Stimulated activated CD4-positive, alpha-beta T cell treated with anti-CD3 and anti-CD28 coated beads, Interleukin-1b, Interleukin-23, amount 100 ng/mL, for 48 hours (primary cell): ENCODE results near the gene FOXO1.

ENCODE experiments used
- DNase-seq: peaks from one replicate; pipeline ENCODE4 v3.0.0-alpha.2; 2020

Gene FOXO1

DNA sequence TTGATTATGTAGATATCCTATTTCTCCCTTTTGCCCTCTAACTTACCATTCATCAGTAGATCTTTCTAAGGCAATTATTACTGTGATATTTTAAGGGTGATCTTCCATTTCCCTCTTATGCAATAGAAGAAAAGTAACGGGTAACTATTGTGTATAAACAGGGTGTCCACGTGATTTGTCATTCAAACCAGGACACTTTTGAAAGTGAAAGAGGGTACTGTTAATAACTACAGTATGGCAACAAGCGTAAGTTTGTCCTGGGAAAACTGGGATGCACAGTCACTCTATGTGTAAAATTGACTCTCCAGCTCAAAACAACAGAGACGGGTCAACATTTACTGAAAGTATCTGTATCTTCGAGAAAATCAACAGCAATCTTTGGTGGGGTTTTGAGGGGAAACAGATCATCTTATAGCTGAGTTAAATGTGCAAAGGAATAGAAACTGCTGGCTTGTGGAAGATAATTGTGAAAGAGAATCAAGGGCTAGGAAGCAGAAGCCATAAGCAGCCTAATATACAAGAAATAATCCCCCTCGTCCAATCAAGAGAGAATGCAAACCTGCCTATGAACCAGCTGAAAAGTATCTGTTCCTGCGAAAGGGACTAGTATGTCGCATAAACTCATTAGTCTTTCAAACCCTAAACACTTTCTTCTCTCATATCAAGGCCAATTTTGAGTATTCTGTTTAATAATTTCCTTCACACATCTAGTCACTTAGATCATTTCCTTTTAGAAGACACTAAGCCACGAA lies 126.7 kb downstream of the FOXO1 start:
- DNase-seq, result no peak

DNA sequence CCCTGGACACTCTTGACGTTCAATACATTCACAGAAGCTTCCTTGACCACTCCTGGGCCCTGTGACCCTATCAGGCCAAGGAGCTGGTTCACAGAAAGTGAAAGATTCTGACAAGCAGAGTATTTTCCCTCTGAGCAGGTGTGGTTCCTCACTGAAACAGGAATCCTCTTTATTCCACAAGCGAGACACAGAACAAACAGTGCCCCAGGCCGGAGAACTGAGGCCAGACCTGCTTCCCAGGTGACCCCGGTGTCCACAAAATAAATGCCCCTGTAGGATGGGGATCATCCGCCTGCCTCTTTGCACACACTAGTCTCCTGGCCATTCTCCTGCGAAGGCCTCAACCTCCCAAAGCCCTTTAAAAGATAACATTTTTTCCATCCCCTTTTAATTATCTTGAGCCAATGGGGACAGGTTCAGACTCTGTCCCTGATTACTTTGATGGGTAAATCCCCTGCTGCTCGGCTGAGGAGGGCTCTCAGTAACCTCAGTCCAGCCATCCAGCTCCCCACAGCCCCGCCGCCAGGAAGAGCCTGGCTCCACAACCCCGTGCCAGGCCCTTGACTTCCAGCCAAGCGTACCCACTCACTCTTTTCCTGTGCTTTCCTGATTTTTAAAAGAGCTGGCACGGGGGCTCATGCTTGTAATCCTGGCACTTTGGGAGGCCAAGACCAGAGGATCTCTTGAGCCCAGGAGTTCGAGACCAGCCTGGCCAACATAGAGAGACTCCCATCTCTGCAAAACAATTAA lies 129.1 kb downstream of the FOXO1 start:
- DNase-seq, result no peak

DNA sequence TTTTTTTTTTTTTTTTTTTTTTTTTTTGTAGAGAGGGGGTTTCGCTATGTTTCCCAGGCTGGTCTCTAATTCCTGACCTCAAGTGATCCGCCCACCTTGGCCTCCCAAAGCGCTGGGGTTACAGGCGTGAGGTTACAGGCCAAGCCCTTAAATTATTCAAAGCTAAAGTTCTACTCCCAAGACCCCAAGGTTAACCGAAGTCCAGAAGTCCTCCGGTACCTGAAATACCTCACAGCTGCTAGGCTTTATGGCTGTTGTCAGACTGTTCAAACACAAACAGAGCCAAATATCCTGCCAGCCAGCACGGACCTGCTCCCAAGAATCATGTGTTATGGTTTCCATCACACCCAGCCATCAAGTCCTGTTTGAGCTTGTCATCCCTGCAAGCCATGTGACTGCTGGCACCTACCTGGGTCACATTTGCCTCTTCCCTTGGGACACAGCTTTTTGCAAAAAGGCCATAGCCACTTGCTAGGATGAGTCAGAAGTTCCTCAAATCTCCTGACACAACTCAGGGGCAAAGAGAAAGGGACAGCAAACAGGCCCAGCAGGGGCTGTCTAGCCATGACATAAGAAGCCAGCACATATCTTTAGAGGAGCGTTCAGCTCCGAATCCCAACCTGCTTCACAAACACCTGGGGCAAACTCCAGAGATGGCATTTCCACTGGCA lies 129.9 kb downstream of the FOXO1 start:
- no peak for DNase-seq

DNA sequence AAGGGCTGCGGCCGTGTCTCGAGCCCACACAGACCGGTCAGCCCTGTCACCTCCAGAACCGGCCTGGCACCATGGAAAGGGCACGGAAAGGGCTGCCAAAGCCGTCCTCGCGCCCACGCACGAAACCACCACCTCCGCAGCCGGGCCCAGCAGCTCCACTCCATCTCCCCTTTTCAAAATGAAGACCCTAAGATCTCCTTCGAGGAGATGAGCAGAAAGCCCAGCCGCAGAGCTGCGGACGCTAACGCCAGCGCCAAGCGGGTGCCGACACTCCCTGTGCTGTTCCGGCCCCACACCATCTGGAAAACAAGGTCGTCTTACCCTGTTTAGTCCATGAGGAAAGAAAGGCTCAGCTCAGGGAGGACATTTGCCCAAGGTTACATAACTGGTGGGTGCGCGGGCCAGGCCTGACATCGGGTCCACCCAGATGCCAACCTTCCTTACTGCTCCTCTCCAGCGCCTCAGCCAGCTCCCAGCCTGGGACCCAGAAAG lies 131.1 kb downstream of the FOXO1 start:
- no peak for DNase-seq

DNA sequence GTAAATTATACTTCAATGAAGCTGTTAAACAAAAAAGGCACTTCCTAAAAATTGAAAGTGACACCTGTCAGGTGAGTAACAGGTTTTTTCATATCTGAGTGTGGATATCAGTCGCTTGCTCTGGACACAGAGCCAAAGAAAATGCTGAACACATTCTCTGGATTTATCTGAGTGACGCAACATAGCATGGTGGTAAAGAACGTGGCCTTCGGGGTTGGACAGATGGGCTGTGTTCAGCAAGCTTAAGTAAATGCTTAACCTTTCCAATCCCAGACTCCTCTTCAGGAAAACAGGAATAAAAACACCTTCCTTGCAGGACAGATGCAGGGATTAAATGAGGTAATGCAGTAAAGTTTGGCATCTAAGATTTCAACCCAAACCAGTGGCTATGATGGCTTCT lies 132.0 kb downstream of the FOXO1 start:
- no peak for DNase-seq

DNA sequence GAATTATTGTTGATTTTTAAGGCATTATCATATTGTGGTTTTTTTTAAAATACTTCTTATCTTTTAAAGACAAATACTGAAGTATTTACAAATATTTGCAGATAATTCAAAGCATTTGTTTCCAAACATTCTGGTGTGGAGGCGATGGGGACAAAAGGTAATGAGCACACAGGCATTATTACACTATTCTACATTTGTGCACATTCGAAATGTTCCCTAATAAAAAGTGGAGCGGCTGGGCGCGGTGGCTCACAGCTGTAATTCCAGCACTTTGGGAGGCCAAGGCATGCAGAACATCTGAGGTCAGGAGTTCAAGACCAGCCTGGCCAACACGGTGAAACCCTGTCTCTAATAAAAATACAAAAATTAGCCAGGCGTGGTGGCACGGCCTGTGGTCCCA lies 133.4 kb downstream of the FOXO1 start:
- no peak for DNase-seq

DNA sequence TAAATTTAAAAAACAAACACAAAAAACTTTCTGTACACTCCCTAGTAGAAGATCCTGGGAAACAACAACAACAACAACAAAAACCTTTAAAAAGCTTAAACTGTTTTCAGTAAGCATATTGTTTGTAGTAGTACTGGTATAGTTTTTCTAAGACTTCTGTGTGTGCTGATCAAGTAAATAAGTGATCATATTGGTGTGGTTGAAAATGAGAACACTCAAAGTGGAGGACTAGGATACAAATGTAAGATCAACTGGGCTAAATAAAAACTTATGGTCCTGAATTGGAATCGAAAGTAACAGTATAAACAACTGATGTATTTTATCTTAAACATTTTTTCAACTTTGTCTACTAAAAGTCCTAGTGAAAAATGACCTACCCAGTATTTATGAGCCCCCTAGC lies 135.5 kb downstream of the FOXO1 start:
- DNase-seq, result no peak

DNA sequence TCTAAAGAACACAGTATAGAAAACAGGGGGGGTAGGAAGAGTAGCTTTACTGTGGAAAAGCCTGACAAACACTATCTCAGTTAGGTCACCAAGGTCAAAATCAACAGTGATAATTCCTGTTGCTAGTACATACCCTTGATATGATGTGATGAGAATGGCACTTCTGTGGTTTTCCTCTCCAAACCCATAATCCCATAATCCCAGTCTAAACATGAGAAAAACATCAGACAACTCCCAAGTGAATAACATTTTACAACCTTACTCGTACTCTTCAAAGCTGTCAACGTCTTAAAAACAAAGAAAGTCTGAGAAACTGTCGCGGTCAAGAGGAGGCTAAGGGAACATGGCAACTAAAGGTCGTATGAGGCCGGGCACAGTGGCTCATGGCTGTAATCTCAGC lies 137.6 kb downstream of the FOXO1 start:
- DNase-seq, result no peak

DNA sequence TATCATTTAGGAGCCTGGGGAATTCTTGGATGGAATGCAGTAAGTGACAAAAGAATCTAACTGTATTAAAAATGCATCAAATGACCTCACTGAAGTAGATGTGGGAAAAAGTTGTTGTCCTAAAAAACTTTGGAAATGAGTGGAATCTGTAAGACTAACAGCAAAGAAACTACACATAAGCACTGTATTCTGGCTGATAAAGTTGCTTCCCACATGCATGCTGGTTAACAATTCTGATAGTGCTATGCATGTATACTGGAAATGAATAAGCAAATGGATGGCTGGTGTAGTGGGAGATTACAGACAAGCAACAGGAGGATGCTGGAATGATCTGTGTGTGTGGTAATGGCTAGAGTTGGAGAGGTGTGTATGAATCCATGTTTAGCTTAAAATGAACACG lies 138.5 kb downstream of the FOXO1 start:
- no peak for DNase-seq

DNA sequence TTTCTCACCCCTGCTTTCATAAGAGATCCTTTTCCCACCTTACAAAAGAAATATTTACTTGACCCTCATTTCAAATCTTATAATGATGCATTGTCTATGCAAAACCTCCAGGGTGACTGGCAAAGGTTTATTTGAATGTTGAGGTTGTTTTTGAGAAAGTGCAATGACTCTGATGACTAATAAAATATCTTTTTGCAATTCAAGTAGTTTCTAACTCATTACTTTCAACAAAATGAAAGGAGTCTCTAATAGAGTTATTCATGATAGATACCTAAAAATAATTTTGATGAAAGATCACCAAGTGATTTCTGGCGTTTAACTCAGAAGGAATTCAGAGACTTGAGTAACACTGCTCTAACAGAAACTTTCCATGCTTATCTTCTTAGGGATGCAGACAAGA lies 144.2 kb downstream of the FOXO1 start:
- no peak for DNase-seq

DNA sequence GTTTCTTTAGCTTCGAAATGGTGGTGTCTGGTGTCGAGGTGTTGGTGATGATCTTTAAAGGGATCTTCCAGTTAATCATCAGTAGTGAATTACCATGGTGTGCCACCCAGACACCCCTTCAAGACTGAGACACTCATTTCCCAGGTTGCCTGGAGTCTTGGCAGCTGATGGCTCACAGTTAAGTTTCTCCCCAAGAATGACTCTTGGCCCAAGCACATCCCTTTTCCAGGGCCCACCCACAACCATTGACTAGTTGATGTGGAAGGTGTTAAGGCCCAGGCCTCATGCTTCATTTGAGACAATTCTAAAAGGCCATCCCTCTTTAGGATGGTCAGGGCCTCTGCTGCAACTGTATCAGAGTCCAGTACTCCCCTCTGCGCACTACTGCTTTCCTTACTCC lies 145.5 kb downstream of the FOXO1 start:
- DNase-seq, result peak; percentile 32

DNA sequence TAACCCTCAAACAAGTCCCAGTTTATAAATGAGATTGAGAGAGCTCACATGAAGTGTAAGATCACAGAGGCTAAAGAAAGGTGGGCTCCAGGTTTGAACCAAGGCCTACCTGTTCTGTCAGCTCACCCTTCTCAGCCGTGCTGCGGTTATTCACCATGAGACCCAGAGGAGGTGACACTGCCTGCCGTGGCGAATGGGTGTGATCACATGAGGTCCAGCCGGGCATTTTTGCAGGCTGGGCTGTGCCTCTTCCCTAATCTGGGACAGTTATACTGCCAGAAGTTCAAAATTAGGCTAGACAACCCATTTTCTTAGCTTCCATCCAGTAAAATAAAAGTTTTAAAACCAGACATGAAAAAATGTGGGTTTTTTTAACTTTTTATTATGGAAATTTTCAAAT lies 146.8 kb downstream of the FOXO1 start:
- DNase-seq, result no peak

DNA sequence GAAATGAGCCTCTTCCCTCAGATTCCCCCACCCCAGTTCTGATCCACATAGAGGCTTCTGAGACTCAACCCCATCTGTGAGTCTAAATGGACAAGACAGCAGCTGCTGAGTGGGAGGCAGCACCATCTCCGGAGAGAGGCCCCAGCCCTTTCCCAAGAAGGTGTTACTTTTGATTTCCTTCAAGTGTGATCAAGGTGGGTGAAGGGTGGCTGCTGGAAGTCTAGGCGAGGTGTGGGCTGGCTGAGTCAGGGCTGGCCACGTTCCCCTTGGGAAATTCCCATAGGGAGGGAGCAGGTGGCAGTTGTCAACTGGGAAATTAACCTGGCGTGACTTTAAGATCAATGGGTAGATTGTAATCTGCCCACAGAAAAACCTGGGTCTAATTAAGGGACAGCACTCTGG lies 148.0 kb downstream of the FOXO1 start:
- peak; percentile 83 for DNase-seq

DNA sequence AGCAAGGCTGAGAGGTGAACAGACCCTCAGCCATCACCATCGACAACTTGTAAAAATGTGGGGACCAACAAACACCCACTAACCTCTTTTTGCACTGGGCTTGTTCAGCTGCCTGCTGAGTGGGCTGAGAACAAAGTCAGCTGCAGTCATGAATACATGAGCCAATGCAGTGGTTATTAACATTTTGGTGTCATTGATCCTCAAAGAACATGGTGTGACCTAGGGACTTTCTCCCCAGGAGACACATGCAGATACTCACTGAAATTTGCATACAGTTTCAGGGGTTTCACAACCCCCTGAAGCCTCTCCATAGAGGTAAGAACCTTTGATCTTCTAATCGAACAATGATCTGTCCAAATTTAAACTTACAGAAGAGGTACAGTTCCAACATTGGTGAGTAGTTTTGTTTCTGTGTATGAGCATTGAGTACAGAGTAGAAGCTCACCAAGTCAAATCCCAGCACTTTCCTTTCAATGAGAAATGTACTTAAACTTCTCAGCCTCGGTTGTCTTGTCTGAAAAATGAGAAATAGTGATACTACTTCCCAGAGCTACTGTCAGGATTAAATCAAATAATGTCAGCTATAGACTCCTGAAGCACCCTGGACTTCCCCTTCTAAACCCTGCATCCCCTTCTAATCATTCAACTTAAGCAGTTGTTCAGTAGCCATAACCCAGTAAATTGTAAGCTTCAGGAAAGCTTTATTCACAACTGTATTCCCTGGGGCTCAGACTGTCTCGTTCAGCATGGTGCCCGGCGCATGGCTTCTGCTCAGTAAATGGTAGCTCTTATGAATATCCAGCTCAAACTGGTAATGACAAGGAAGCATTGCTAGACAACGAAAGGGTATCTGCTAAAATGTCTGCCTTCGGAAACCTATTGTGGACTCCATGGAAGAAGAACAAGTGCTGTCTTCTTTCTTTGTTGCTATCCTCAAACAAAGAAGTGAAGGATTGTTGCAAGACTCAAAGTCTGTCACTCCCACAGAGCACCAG lies 148.7 kb downstream of the FOXO1 start:
- DNase-seq, result peak; percentile 45

DNA sequence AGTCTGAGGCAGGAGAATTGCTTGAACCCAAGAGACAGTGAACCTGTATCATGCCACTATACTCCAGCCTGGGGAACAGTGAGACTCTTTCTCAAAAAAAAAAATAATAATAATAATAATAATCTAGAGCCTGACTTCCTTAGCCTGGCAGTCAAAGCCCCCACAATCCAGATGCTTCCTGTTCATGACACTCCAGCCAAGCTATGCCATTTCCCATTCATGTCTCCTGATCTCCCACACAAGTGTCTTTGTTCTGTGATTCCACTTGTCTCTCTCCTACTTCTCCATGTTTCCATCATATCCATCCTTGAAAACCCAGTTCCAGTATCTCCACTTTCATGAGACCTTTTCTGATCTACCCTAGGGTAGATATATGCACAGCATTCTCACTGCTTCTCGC lies 150.7 kb downstream of the FOXO1 start:
- DNase-seq, result no peak

DNA sequence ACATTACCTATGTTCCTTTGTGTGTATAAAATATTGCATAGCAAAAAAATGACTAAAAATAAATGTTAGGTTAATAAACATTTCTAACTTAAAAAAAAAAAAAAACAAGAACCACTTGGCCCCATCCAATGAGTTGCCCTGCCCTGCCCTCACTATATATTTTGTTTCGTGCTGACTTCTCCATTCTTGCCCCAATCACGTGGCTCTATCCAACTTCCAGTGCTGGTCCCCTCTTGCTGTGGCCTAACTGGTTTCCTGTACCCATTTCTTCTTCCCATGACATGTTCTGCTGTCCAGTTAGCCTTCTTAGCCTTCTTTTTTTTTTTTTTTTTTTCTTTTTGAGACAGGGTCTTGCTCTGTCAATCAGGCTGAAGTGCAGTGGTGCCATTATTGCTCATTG lies 151.6 kb downstream of the FOXO1 start:
- DNase-seq, result no peak

DNA sequence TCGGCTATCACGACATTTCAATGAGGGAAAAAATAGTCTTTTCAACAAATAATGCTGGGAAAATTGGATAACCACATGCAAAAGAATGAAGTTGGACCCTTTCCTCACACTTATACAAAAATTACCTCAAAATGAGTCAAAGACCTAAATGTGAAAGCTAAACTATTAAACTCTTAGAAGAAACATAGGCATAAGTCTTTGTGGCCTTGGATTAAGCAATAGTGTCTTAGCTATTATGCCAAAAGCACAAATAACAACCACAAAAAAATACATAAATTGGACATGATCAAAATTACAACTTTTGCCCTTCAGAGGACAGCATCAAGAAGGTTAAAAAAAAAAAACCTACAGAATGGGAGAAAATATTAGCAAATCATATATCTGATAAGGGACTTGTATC lies 156.6 kb downstream of the FOXO1 start:
- DNase-seq, result no peak

DNA sequence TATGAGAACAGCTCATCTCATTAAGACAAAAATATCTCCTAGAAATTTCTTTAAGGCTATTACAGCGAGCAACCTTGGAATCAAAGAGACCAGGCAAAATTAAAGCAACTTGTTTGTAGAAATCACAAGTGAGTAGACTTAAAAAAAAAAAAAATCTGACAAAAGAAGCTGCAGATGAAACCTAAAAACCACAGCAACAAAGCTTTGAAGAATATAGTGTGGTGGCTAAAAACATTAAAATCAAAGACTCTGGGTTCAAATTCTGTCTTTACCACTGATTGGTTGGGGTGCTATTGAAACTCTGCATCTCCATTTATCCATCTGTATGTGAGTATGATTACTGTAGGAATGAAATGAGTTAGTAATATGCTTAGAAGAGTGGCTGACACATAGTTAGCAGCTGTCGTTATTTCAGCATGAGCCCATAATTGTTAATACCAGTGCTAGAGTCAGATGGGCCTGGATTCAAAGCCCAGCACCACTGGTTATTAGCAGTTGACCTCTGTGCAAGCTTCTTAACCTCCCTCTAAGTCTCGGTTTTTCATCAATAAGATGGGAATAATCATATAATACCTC lies 157.6 kb downstream of the FOXO1 start:
- no peak for DNase-seq

DNA sequence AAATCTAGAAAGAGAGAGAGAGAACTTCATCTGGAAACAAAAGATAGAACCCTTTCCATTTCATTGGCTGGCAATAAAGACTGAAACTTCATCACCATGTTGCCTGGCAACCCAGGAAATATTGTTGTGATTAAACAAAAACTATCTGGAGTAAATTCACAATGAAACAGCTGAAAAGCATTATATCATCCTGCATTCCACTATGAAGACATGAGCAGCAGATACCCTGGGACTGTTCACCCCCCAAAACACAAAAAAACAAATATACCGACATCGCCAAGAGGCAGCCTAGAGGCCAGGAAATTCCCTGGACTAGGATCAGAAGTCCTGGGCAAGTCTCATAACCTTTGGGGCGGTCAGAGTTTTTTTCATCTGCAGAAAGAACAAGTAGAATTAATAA lies 158.3 kb downstream of the FOXO1 start:
- no peak for DNase-seq

DNA sequence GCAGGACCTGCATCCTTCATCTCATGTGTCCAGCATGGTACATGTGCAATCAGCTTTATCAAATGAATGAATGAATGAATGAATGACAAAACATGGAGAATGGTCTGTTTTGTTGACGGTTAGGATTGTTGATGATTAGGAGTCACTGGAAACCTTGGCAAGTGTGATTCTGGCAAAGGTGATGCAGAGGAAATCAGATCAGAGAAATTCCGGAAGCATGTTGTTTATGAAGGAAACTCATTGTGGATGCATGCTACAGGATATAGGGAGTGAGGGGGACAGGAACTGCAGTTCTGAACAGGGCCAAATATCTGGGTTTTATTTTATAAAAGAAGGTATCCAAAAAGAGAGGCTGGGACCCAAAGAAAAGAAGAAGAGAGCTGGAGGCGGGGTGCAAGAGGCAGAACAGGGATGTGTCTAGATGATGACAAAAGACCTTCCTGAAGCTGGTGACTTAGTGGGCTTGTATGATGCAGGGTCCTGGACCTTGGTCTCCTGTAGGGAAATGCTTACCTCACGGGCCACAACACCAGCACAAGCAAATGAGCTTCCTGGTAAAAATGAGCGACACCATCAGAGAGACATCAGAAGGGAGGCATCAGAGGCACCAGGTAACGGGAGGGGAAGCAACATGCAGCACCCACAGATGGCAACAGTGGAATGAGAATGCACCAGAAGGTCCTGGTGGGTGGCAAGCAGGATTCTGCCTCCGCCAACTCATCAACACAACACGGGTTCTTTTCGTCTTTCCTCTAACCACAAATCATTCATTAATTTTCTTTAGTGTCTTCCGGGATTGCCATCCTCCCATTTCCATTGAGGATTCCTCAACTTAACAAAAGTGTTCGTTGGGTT lies 159.6 kb downstream of the FOXO1 start:
- no peak for DNase-seq
